GM20000 (cell line): ENCODE results near the gene GPR25.

Source experiments
- DNase-seq: peaks from one replicate; pipeline ENCODE4 v3.0.0; 2012; ENCODE audit warnings: low spot score
- CTCF ChIP-seq: IDR thresholded peaks from 2 replicates; pipeline ENCODE4 v1.5.1; 2012; ENCODE audit warnings: mild to moderate bottlenecking, control low read depth; ENCODE audit errors: extremely low read depth, missing control alignments

Gene GPR25

GRCh38 chr1:200896531-200897196 is 23.9 kb downstream of the GPR25 start:
- no peak for DNase-seq
- no peak for TF ChIP-seq CTCF

DNA sequence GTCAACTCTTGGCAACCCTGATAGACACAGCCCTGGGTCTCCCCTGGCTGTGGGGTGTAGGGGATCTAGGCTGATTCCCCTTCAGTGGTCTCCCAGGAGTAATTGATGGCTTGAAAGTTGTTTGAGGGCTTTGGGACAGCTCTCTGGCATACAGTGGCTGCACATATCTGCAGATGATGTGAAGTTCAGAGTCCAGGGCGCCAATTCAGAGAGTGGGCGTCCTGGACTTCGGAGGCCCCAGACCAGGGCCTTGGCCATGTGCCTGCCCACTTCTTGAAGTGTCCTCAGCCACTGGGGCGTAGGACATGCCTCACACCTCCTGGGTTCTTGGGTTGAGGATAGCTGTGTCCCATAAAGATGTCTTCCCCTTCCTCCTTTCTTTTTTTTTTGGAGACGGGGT is 24.5 kb downstream of the GPR25 start:
- DNase-seq: no peak
- no peak for TF ChIP-seq CTCF

GRCh38 chr1:200899015-200899386 is 26.2 kb downstream of the GPR25 start:
- no peak for DNase-seq
- TF ChIP-seq CTCF: no peak

- TF ChIP-seq CTCF: no peak
- no peak for DNase-seq
Observed at GRCh38 chr1:200899451-200899915, 26.7 kb downstream of the GPR25 start.

GRCh38 chr1:200899954-200900867 is 27.4 kb downstream of the GPR25 start:
- no peak for DNase-seq
- TF ChIP-seq CTCF: no peak

GRCh38 chr1:200900877-200901276 is 28.1 kb downstream of the GPR25 start:
- no peak for TF ChIP-seq CTCF
- no peak for DNase-seq

DNA sequence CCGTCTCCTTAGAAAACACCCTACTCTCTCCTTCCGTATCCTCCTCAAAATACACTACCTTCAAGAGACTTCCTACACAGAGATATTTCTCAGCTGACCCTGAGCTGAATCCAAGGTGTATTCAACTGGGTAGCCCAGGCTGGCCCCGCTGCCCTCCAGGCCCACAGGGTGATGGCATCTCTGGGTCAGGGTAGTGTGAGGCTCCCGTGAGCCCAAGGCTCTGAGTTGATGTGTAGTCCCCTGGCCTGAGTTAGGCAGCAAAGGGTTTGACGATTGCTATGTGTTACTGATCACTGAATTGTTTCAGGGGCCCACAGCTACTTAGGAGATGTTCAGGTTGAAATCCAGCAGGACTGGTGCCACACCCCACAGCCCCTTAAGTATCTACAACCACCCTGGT is 28.6 kb downstream of the GPR25 start:
- DNase-seq: no peak
- no peak for TF ChIP-seq CTCF
